Activated T-cell treated with anti-CD3 and anti-CD28 coated beads, Interleukin-2, amount 50 U/mL, for 72 hours (primary cell): Measurements from ENCODE around the gene ASCC3. TPM values are rescaled to one million over a fixed set of nuclear protein-coding genes. Genes with fewer than 3 reads are reported as not detected.

Experiments used
- ATAC-seq, 2 donors: fragments of 150-1000 bp; cut with Tn5 transposase; replicated peaks in 1 of 2; 2 replicates each; pipeline ENCODE4 v1.10.0; 2021; ENCODE audit warnings: moderate library complexity in 2 of 2, mild to moderate bottlenecking in 1 of 2
- DNase-seq, 2 donors: peaks; one replicate each; pipeline ENCODE4 v3.0.0; 2021 to 2022; ENCODE audit warnings: mixed read lengths in 1 of 2
- H3K27ac Mint-ChIP-seq: one replicate; pipeline ENCODE4 v1.8.0; 2022; ENCODE audit warnings: mild to moderate bottlenecking, moderate library complexity, mixed read lengths
- H3K27me3 Mint-ChIP-seq: one replicate; pipeline ENCODE4 v1.8.0; 2022; ENCODE audit warnings: low read depth, mixed read lengths
- H3K36me3 Mint-ChIP-seq, 2 donors: one replicate each; pipeline ENCODE4 v1.8.0; 2022; ENCODE audit warnings: mixed read lengths in 2 of 2, mild to moderate bottlenecking in 1 of 2; ENCODE audit not compliant: insufficient read depth in 2 of 2
- H3K4me1 Mint-ChIP-seq: one replicate; pipeline ENCODE4 v1.8.0; 2022; ENCODE audit warnings: low read depth, mixed read lengths
- H3K4me3 Mint-ChIP-seq, 2 donors: one replicate each; pipeline ENCODE4 v1.8.0; 2022; ENCODE audit warnings: mild to moderate bottlenecking in 2 of 2, mixed read lengths in 2 of 2, moderate library complexity in 2 of 2
- H3K9me3 Mint-ChIP-seq, 2 donors: one replicate each; pipeline ENCODE4 v1.8.0; 2022; ENCODE audit warnings: mixed read lengths in 2 of 2
- total RNA-seq, 2 donors: library from RNA; stranded (reverse); gene quantifications; one replicate each; pipeline ENCODE4 v1.2.3, GENCODE V29; 2022

ASCC3 gene
- total RNA-seq, 2 donors from 2014 or later = 54.9 to 66.3 TPM

GRCh38 chr6:100810015-100810414 lies 71.1 kb downstream of the ASCC3 start:
- peaks cover 14% of the 10 kb centered on the region for H3K4me1 Mint-ChIP-seq
- ATAC-seq (no peak), DNase-seq (no peak)
- no peak overlapping the region for H3K4me3 Mint-ChIP-seq
- no peak overlapping the region for H3K27ac Mint-ChIP-seq
- H3K9me3 Mint-ChIP-seq = no peaks in the 10 kb centered on the region
- peaks cover 4 to 10% of the 10 kb centered on the region in 2 donors for H3K36me3 Mint-ChIP-seq
- H3K27me3 Mint-ChIP-seq = no peaks in the 10 kb centered on the region

GRCh38 chr6:100809346-100809745 lies 71.8 kb downstream of the ASCC3 start:
- Mint-ChIP-seq H3K27ac (no peak overlapping the region), H3K27me3 (no peaks in the 10 kb centered on the region), H3K4me1 (peaks cover 12% of the 10 kb centered on the region), H3K4me3 (no peak overlapping the region), H3K36me3 (peaks cover 4 to 7% of the 10 kb centered on the region in 2 donors), H3K9me3 (no peaks in the 10 kb centered on the region)
- ATAC-seq (no peak), DNase-seq (no peak)

- ATAC-seq (no peak), DNase-seq (no peak)
- Mint-ChIP-seq H3K4me1 (peaks cover 17% of the 10 kb centered on the region), H3K27me3 (no peaks in the 10 kb centered on the region), H3K27ac (no peak overlapping the region), H3K36me3 (peaks cover 4 to 8% of the 10 kb centered on the region in 2 donors), H3K9me3 (no peaks in the 10 kb centered on the region), H3K4me3 (no peak overlapping the region)
These were observed 72.4 kb downstream of the ASCC3 start for GRCh38 chr6:100808638-100809275.

- Mint-ChIP-seq H3K36me3 (peaks cover 0 to 5% of the 10 kb centered on the region in 2 donors), H3K4me1 (peaks cover 18% of the 10 kb centered on the region), H3K27ac (no peak overlapping the region), H3K9me3 (no peaks in the 10 kb centered on the region), H3K27me3 (no peaks in the 10 kb centered on the region), H3K4me3 (no peak overlapping the region)
- DNase-seq (no peak), ATAC-seq (no peak)
These were observed 74.8 kb downstream of the ASCC3 start for GRCh38 chr6:100806296-100806695.

GRCh38 chr6:100803264-100804045 lies 77.7 kb downstream of the ASCC3 start:
- H3K27me3 Mint-ChIP-seq = no peaks in the 10 kb centered on the region
- peaks cover 0 to 11% of the 10 kb centered on the region in 2 donors for H3K36me3 Mint-ChIP-seq
- DNase-seq = no peak
- H3K4me1 Mint-ChIP-seq = peaks cover 9% of the 10 kb centered on the region
- no peak for ATAC-seq
- no peaks in the 10 kb centered on the region for H3K9me3 Mint-ChIP-seq
- H3K27ac Mint-ChIP-seq = no peak overlapping the region
- no peak overlapping the region for H3K4me3 Mint-ChIP-seq

GRCh38 chr6:100801036-100801435 lies 80.1 kb downstream of the ASCC3 start:
- ATAC-seq (no peak), DNase-seq (no peak)
- H3K4me3 Mint-ChIP-seq = no peak overlapping the region
- no peak overlapping the region for H3K27ac Mint-ChIP-seq
- H3K27me3 Mint-ChIP-seq = no peaks in the 10 kb centered on the region
- H3K4me1 Mint-ChIP-seq = peaks cover 9% of the 10 kb centered on the region
- H3K36me3 Mint-ChIP-seq = peaks cover 0 to 12% of the 10 kb centered on the region in 2 donors
- H3K9me3 Mint-ChIP-seq = no peaks in the 10 kb centered on the region

GRCh38 chr6:100796049-100796823 lies 84.9 kb downstream of the ASCC3 start:
- Mint-ChIP-seq H3K36me3 (peaks cover 0 to 10% of the 10 kb centered on the region in 2 donors), H3K9me3 (no peaks in the 10 kb centered on the region), H3K27me3 (no peaks in the 10 kb centered on the region), H3K4me1 (no peaks in the 10 kb centered on the region), H3K4me3 (no peak overlapping the region), H3K27ac (no peak overlapping the region)
- ATAC-seq = no peak
- no peak for DNase-seq

- no peak overlapping the region for H3K4me3 Mint-ChIP-seq
- H3K27ac Mint-ChIP-seq = no peak overlapping the region
- no peaks in the 10 kb centered on the region for H3K27me3 Mint-ChIP-seq
- peaks cover 10% of the 10 kb centered on the region for H3K4me1 Mint-ChIP-seq
- H3K9me3 Mint-ChIP-seq = no peaks in the 10 kb centered on the region
- H3K36me3 Mint-ChIP-seq = peaks cover 0 to 4% of the 10 kb centered on the region in 2 donors
- DNase-seq (no peak), ATAC-seq (no peak)
These were observed 91.0 kb downstream of the ASCC3 start for GRCh38 chr6:100790084-100790483.

GRCh38 chr6:100785982-100786381 lies 95.1 kb downstream of the ASCC3 start:
- ATAC-seq = peak in 1 of 2 donors; percentile 57
- Mint-ChIP-seq H3K27ac (no peak overlapping the region), H3K9me3 (no peaks in the 10 kb centered on the region)

GRCh38 chr6:100780648-100781047 lies 100.5 kb downstream of the ASCC3 start:
- Mint-ChIP-seq H3K27ac (no peak overlapping the region), H3K36me3 (peaks cover 0 to 7% of the 10 kb centered on the region in 2 donors), H3K9me3 (no peaks in the 10 kb centered on the region), H3K4me3 (no peak overlapping the region), H3K27me3 (no peaks in the 10 kb centered on the region), H3K4me1 (no peaks in the 10 kb centered on the region)
- ATAC-seq (no peak), DNase-seq (no peak)

More at GRCh38 chr6:100785982-100786381, 95.1 kb downstream of the ASCC3 start:
- H3K4me3 Mint-ChIP-seq = no peak overlapping the region
- H3K27me3 Mint-ChIP-seq = no peaks in the 10 kb centered on the region
- DNase-seq = no peak
- peaks cover 3 to 5% of the 10 kb centered on the region in 2 donors for H3K36me3 Mint-ChIP-seq
- H3K4me1 Mint-ChIP-seq = peaks cover 10% of the 10 kb centered on the region

GRCh38 chr6:100775667-100776066 lies 105.5 kb downstream of the ASCC3 start:
- Mint-ChIP-seq H3K36me3 (peaks cover 0 to 2% of the 10 kb centered on the region in 2 donors), H3K9me3 (no peaks in the 10 kb centered on the region), H3K27me3 (no peaks in the 10 kb centered on the region), H3K4me1 (no peaks in the 10 kb centered on the region), H3K4me3 (no peak overlapping the region), H3K27ac (no peak overlapping the region)
- no peak for ATAC-seq
- DNase-seq = no peak

GRCh38 chr6:100774681-100775080 lies 106.4 kb downstream of the ASCC3 start:
- Mint-ChIP-seq H3K27ac (no peak overlapping the region), H3K36me3 (peaks cover 2% of the 10 kb centered on the region in 2 donors), H3K9me3 (no peaks in the 10 kb centered on the region), H3K4me1 (no peaks in the 10 kb centered on the region), H3K27me3 (no peaks in the 10 kb centered on the region), H3K4me3 (no peak overlapping the region)
- ATAC-seq (no peak), DNase-seq (no peak)

- no peak for ATAC-seq
- DNase-seq = no peak
- no peak overlapping the region for H3K4me3 Mint-ChIP-seq
- no peaks in the 10 kb centered on the region for H3K4me1 Mint-ChIP-seq
- no peaks in the 10 kb centered on the region for H3K27me3 Mint-ChIP-seq
- peaks cover 10 to 28% of the 10 kb centered on the region in 2 donors for H3K36me3 Mint-ChIP-seq
- H3K27ac Mint-ChIP-seq = no peak overlapping the region
- H3K9me3 Mint-ChIP-seq = peaks cover 5% of the 10 kb centered on the region in 2 donors
These were observed 112.2 kb downstream of the ASCC3 start for GRCh38 chr6:100768816-100769351.
